ENCODE results near the gene MLIP. TPM values are rescaled to one million over a fixed set of nuclear protein-coding genes. Genes with fewer than 3 reads are reported as not detected.
A peak's percentile ranks its signal among the peaks of the same experiment; 100 is the strongest.

MLIP gene
- total RNA-seq, 4 donors from 2014 or later, result 3.1 to 16.7 (median 12.2) TPM

GRCh38 chr6:54083287-54083686, 28.0 kb upstream of the MLIP start:
- Histone ChIP-seq H3K27me3 (no peaks in the 10 kb centered on the region), H3K27ac (peak overlapping the region; percentile 79), H3K4me3 (no peak overlapping the region), H3K36me3 (no peaks in the 10 kb centered on the region), H3K9me3 (no peaks in the 10 kb centered on the region), H3K4me1 (peaks cover 25% of the 10 kb centered on the region)
- 81% methylated on average over 3 of the region's 3 CpGs for WGBS
- TF ChIP-seq POLR2A (IDR thresholded peaks at IDR 0.05) (no peak), POLR2AphosphoS5 (IDR thresholded peaks at IDR 0.05) (no peak), EP300 (IDR thresholded peaks at IDR 0.05) (no peak), CTCF (IDR thresholded peaks at IDR 0.05) (no peak)
- no peak for DNase-seq (ENCODE audit: low spot score in 2 of 2)

GRCh38 chr6:54084231-54084630, 27.0 kb upstream of the MLIP start:
- whole genome bisulfite sequencing, result 42% methylated on average over 2 of the region's 2 CpGs

GRCh38 chr6:54085047-54085446, 26.2 kb upstream of the MLIP start:
- DNase-seq (ENCODE audit: low spot score in 2 of 2), result no peak
- Histone ChIP-seq H3K4me1 (peaks cover 25% of the 10 kb centered on the region), H3K27ac (peak overlapping the region; percentile 79), H3K9me3 (no peaks in the 10 kb centered on the region), H3K4me3 (no peak overlapping the region), H3K36me3 (no peaks in the 10 kb centered on the region), H3K27me3 (no peaks in the 10 kb centered on the region)
- TF ChIP-seq POLR2AphosphoS5 (IDR thresholded peaks at IDR 0.05), result no peak
- TF ChIP-seq CTCF (IDR thresholded peaks at IDR 0.05), result no peak
- TF ChIP-seq EP300 (IDR thresholded peaks at IDR 0.05), result no peak
- no peak for TF ChIP-seq POLR2A (IDR thresholded peaks at IDR 0.05)
- 16% methylated on average over 2 of the region's 2 CpGs for WGBS

More at GRCh38 chr6:54084231-54084630, 27.0 kb upstream of the MLIP start:
- TF ChIP-seq CTCF (IDR thresholded peaks at IDR 0.05), result no peak
- peak in 1 of 3 donors; percentile 39 for TF ChIP-seq POLR2AphosphoS5 (IDR thresholded peaks at IDR 0.05)
- TF ChIP-seq EP300 (IDR thresholded peaks at IDR 0.05), result no peak
- TF ChIP-seq POLR2A (IDR thresholded peaks at IDR 0.05), result no peak
- no peaks in the 10 kb centered on the region for H3K27me3 ChIP-seq
- H3K9me3 ChIP-seq, result no peaks in the 10 kb centered on the region
- H3K4me3 ChIP-seq, result no peak overlapping the region
- H3K4me1 ChIP-seq, result peaks cover 25% of the 10 kb centered on the region
- H3K36me3 ChIP-seq, result no peaks in the 10 kb centered on the region
- no peak for DNase-seq (ENCODE audit: low spot score in 2 of 2)
- H3K27ac ChIP-seq, result peak overlapping the region; percentile 79

GRCh38 chr6:54085541-54085940, 25.7 kb upstream of the MLIP start:
- H3K9me3 ChIP-seq, result no peaks in the 10 kb centered on the region
- no peaks in the 10 kb centered on the region for H3K36me3 ChIP-seq
- TF ChIP-seq POLR2A (IDR thresholded peaks at IDR 0.05) (no peak), CTCF (IDR thresholded peaks at IDR 0.05) (no peak), EP300 (IDR thresholded peaks at IDR 0.05) (no peak), POLR2AphosphoS5 (IDR thresholded peaks at IDR 0.05) (no peak)
- WGBS, result 32% methylated on average over 2 of the region's 2 CpGs
- peak overlapping the region; percentile 79 for H3K27ac ChIP-seq
- DNase-seq (ENCODE audit: low spot score in 2 of 2), result no peak
- no peak overlapping the region for H3K4me3 ChIP-seq
- no peaks in the 10 kb centered on the region for H3K27me3 ChIP-seq
- peaks cover 25% of the 10 kb centered on the region for H3K4me1 ChIP-seq

- Histone ChIP-seq H3K27ac (peak overlapping the region; percentile 79), H3K9me3 (no peaks in the 10 kb centered on the region), H3K36me3 (no peaks in the 10 kb centered on the region), H3K4me3 (no peak overlapping the region), H3K27me3 (no peaks in the 10 kb centered on the region), H3K4me1 (peaks cover 25% of the 10 kb centered on the region)
- no peak for TF ChIP-seq POLR2A (IDR thresholded peaks at IDR 0.05)
- TF ChIP-seq POLR2AphosphoS5 (IDR thresholded peaks at IDR 0.05), result no peak
- no peak for TF ChIP-seq CTCF (IDR thresholded peaks at IDR 0.05)
- TF ChIP-seq EP300 (IDR thresholded peaks at IDR 0.05), result no peak
- DNase-seq (ENCODE audit: low spot score in 2 of 2), result no peak
- WGBS, result 73% methylated on average over 1 of the region's 1 CpG
Observed at GRCh38 chr6:54086439-54086838, 24.8 kb upstream of the MLIP start.

Measured in suprapubic skin (tissue), 4 donors.